Cardiac muscle cell (in vitro differentiated cells and primary cell): Measurements from ENCODE around the gene GLYR1. TPM values are rescaled to one million over a fixed set of nuclear protein-coding genes. Genes with fewer than 3 reads are reported as not detected.

Source experiments
- DNase-seq, 2 donors: peaks; one replicate each; pipeline versions ENCODE4 v3.0.0 to v3.0.0-alpha.2; 2010 to 2017; ENCODE audit warnings: low read depth in 1 of 2, low spot score in 1 of 2
- H3K27ac ChIP-seq: fragments of 200-600 bp; sonication (generic); 2 replicates; pipeline ENCODE4 v1.5.1; 2016
- H3K27me3 ChIP-seq: fragments of 200-600 bp; sonication (generic); 2 replicates; pipeline ENCODE4 v1.6.0; 2016; ENCODE audit warnings: control low read depth
- H3K36me3 ChIP-seq: fragments of 200-600 bp; sonication (generic); 2 replicates; pipeline ENCODE4 v1.5.1; 2016; ENCODE audit warnings: control low read depth
- H3K4me1 ChIP-seq: fragments of 200-600 bp; sonication (generic); 2 replicates; pipeline ENCODE4 v1.8.1; 2017; ENCODE audit warnings: low read depth, mild to moderate bottlenecking, mixed run types
- H3K4me3 ChIP-seq: fragments of 200-600 bp; sonication (generic); 2 replicates; pipeline ENCODE4 v1.5.1; 2016; ENCODE audit warnings: mild to moderate bottlenecking
- H3K9me3 ChIP-seq: fragments of 200-600 bp; sonication (generic); 2 replicates; pipeline ENCODE4 v1.5.1; 2017; ENCODE audit warnings: low read depth, mild to moderate bottlenecking, control low read depth
- CTCF ChIP-seq: IDR thresholded peaks from 2 replicates; pipeline ENCODE4 v1.5.1; 2012; ENCODE audit warnings: low read depth, mild to moderate bottlenecking, low read length
- polyA plus RNA-seq: library from polyadenylated mRNA; unstranded; fragments of >200 nt; fragmentation: Nextera tagmentation; extraction: Ambion mirVana; gene quantifications from 2 replicates; pipeline ENCODE4 v1.2.1, GENCODE V29; 2016
- total RNA-seq: library from RNA; depleted of rRNA; stranded (reverse); fragments of >200 nt; gene quantifications from 2 replicates; pipeline ENCODE4 v1.2.3, GENCODE V29; 2016

GLYR1 gene
- total and polyA plus RNA-seq, 2 experiments from 2014 or later: 38.0 to 65.5 TPM

- Histone ChIP-seq H3K27ac (no peak overlapping the region), H3K36me3 (no peaks in the 10 kb centered on the region), H3K9me3 (no peaks in the 10 kb centered on the region), H3K4me1 (no peaks in the 10 kb centered on the region), H3K27me3 (no peaks in the 10 kb centered on the region), H3K4me3 (no peak overlapping the region)
- DNase-seq: peak in 1 of 2 donors; percentile 61
- no peak for TF ChIP-seq CTCF
Observed at GRCh38 chr16:4892361-4893102, 45.4 kb upstream of the GLYR1 start.

GRCh38 chr16:4891886-4892216 lies 44.8 kb upstream of the GLYR1 start:
- Histone ChIP-seq H3K27me3 (no peaks in the 10 kb centered on the region), H3K36me3 (peaks cover 3% of the 10 kb centered on the region), H3K4me1 (no peaks in the 10 kb centered on the region), H3K9me3 (no peaks in the 10 kb centered on the region), H3K4me3 (no peak overlapping the region), H3K27ac (no peak overlapping the region)
- TF ChIP-seq CTCF: no peak
- no peak for DNase-seq

GRCh38 chr16:4891097-4891885 lies 44.2 kb upstream of the GLYR1 start:
- Histone ChIP-seq H3K4me1 (no peaks in the 10 kb centered on the region), H3K27ac (no peak overlapping the region), H3K36me3 (peaks cover 9% of the 10 kb centered on the region), H3K27me3 (no peaks in the 10 kb centered on the region), H3K4me3 (no peak overlapping the region), H3K9me3 (no peaks in the 10 kb centered on the region)
- no peak for TF ChIP-seq CTCF
- no peak for DNase-seq

- TF ChIP-seq CTCF: no peak
- H3K27me3 ChIP-seq: no peaks in the 10 kb centered on the region
- DNase-seq: no peak
- no peaks in the 10 kb centered on the region for H3K4me1 ChIP-seq
- no peaks in the 10 kb centered on the region for H3K9me3 ChIP-seq
- H3K27ac ChIP-seq: no peak overlapping the region
- no peak overlapping the region for H3K4me3 ChIP-seq
- H3K36me3 ChIP-seq: peaks cover 10% of the 10 kb centered on the region
Observed at GRCh38 chr16:4890686-4891085, 43.6 kb upstream of the GLYR1 start.

- DNase-seq: no peak
- H3K36me3 ChIP-seq: peaks cover 13% of the 10 kb centered on the region
- no peaks in the 10 kb centered on the region for H3K27me3 ChIP-seq
- TF ChIP-seq CTCF: no peak
- H3K9me3 ChIP-seq: no peaks in the 10 kb centered on the region
- no peak overlapping the region for H3K27ac ChIP-seq
- H3K4me3 ChIP-seq: no peak overlapping the region
- no peaks in the 10 kb centered on the region for H3K4me1 ChIP-seq
Observed at GRCh38 chr16:4890026-4890425, 42.9 kb upstream of the GLYR1 start.
